ENCODE data around the gene RPS6KL1. TPM values are rescaled to one million over a fixed set of nuclear protein-coding genes. Genes with fewer than 3 reads are reported as not detected.

RPS6KL1 gene
- total and polyA plus RNA-seq, 4 donors: 1.1 to 5.9 (median 3.8) TPM

GRCh38 chr14:74927225-74927624, 4.2 kb upstream of the RPS6KL1 start:
- TF ChIP-seq NR2F2 (IDR thresholded peaks at IDR 0.05): no peak
- no peak for TF ChIP-seq SP1 (IDR thresholded peaks at IDR 0.05)
- TF ChIP-seq FOXA2 (IDR thresholded peaks at IDR 0.05): no peak
- TF ChIP-seq HNF4A (conservative IDR thresholded peaks at IDR 0.05): no peak
- TF ChIP-seq REST (IDR thresholded peaks at IDR 0.05): no peak
- TF ChIP-seq ATF3 (IDR thresholded peaks at IDR 0.05): no peak
- no peak for TF ChIP-seq HNF4G (IDR thresholded peaks at IDR 0.05)
- TF ChIP-seq YY1 (IDR thresholded peaks at IDR 0.05): no peak
- TF ChIP-seq JUND (IDR thresholded peaks at IDR 0.05): no peak
- TF ChIP-seq RXRA (IDR thresholded peaks at IDR 0.05): no peak
- TF ChIP-seq TAF1 (conservative IDR thresholded peaks at IDR 0.05): no peak
- no peak for TF ChIP-seq GABPA (IDR thresholded peaks at IDR 0.05 in 1 of 2, conservative IDR thresholded peaks at IDR 0.05 in 1 of 2)
- TF ChIP-seq EGR1 (IDR thresholded peaks at IDR 0.05; ENCODE audit: low read depth in 2 of 2): no peak
- TF ChIP-seq ZBTB33 (IDR thresholded peaks at IDR 0.05): no peak
- Histone ChIP-seq H3K27me3 (ENCODE audit: control insufficient read depth in 4 of 4, insufficient read depth in 4 of 4, low read length in 3 of 4) (peaks cover 0 to 2% (median 0%) of the 10 kb centered on the region in 4 donors), H3K27ac (ENCODE audit: low read depth in 1 of 2, low read length in 2 of 2) (no peak overlapping the region), H3K4me1 (ENCODE audit: control insufficient read depth in 4 of 4, insufficient read depth in 4 of 4, low read length in 3 of 4) (peaks cover 0 to 10% (median 3%) of the 10 kb centered on the region in 4 donors), H3K9ac (ENCODE audit: low read depth in 1 of 2, low read length in 2 of 2) (no peak overlapping the region), H3K36me3 (ENCODE audit: control insufficient read depth in 4 of 4, insufficient read depth in 3 of 4, low read depth in 1 of 4, low read length in 3 of 4) (no peaks in the 10 kb centered on the region), H3K9me3 (ENCODE audit: control insufficient read depth in 4 of 4, low read length in 3 of 4) (no peaks in the 10 kb centered on the region), H3K4me3 (ENCODE audit: low read depth in 1 of 3, low read length in 3 of 3) (no peak overlapping the region)
- DNase-seq (ENCODE audit: low spot score): no peak
- 44% methylated on average over 6 of the region's 6 CpGs for WGBS

- H3K9me3 ChIP-seq (ENCODE audit: control insufficient read depth in 4 of 4, low read length in 3 of 4): no peaks in the 10 kb centered on the region
- no peak overlapping the region for H3K27ac ChIP-seq (ENCODE audit: low read depth in 1 of 2, low read length in 2 of 2)
- H3K4me1 ChIP-seq (ENCODE audit: control insufficient read depth in 4 of 4, insufficient read depth in 4 of 4, low read length in 3 of 4): peaks cover 0 to 11% (median 3%) of the 10 kb centered on the region in 4 donors
- H3K4me3 ChIP-seq (ENCODE audit: low read depth in 1 of 3, low read length in 3 of 3): no peak overlapping the region
- WGBS: 91% methylated on average over 11 of the region's 11 CpGs
- H3K9ac ChIP-seq (ENCODE audit: low read depth in 1 of 2, low read length in 2 of 2): no peak overlapping the region
- TF ChIP-seq REST (IDR thresholded peaks at IDR 0.05) (no peak), FOXA2 (IDR thresholded peaks at IDR 0.05) (no peak), ZBTB33 (IDR thresholded peaks at IDR 0.05) (no peak), RAD21 (IDR thresholded peaks at IDR 0.05) (no peak), FOXA1 (IDR thresholded peaks at IDR 0.05) (no peak), HNF4G (IDR thresholded peaks at IDR 0.05) (no peak), RXRA (IDR thresholded peaks at IDR 0.05) (no peak), TAF1 (conservative IDR thresholded peaks at IDR 0.05) (no peak)
- peaks cover 0 to 2% (median 0%) of the 10 kb centered on the region in 4 donors for H3K27me3 ChIP-seq (ENCODE audit: control insufficient read depth in 4 of 4, insufficient read depth in 4 of 4, low read length in 3 of 4)
- H3K36me3 ChIP-seq (ENCODE audit: control insufficient read depth in 4 of 4, insufficient read depth in 3 of 4, low read depth in 1 of 4, low read length in 3 of 4): no peaks in the 10 kb centered on the region
- DNase-seq (ENCODE audit: low spot score): no peak
Measured at GRCh38 chr14:74924061-74924460, 1.0 kb upstream of the RPS6KL1 start.
